Erythroblast (primary cell): ENCODE results near the gene HACE1.
"Not testable (repeated sequence)": the region's sequence is repeated elsewhere in the genome, so short reads cannot be mapped to it uniquely, and the experiment has no call there.

Experiments
- DNase-seq, 2 experiments: peaks; one replicate each; lab custom pipeline; 2025; lab: John Stamatoyannopoulos, UW
- GATA1 ChIP-seq: IDR thresholded peaks from 2 replicates; pipeline ENCODE4 v1.6.1; 2011; ENCODE audit warnings: low read depth, mild to moderate bottlenecking, control low read depth, low read length, moderate library complexity
- POLR2A ChIP-seq: IDR thresholded peaks from 2 replicates; pipeline ENCODE4 v1.6.1; 2011; ENCODE audit warnings: mild to moderate bottlenecking, low read length

HACE1 gene

GRCh38 chr6:104855507-104855906, 4.2 kb downstream of the HACE1 start:
- TF ChIP-seq GATA1 (no peak), POLR2A (no peak)
- no peak for DNase-seq

GRCh38 chr6:104847721-104848120, 12.0 kb downstream of the HACE1 start:
- not testable (repeated sequence) for DNase-seq

- TF ChIP-seq GATA1 (no peak), POLR2A (no peak)
- no peak for DNase-seq
Measured at GRCh38 chr6:104843229-104843628, 16.5 kb downstream of the HACE1 start.

- TF ChIP-seq GATA1 (no peak), POLR2A (no peak)
- DNase-seq, result no peak
Measured at GRCh38 chr6:104837158-104837557, 22.6 kb downstream of the HACE1 start.

GRCh38 chr6:104836479-104837020, 23.2 kb downstream of the HACE1 start:
- not testable (repeated sequence) for DNase-seq

GRCh38 chr6:104835782-104836181, 23.9 kb downstream of the HACE1 start:
- TF ChIP-seq GATA1, result no peak
- no peak for TF ChIP-seq POLR2A

GRCh38 chr6:104829183-104829958, 30.3 kb downstream of the HACE1 start:
- DNase-seq, result no peak
- TF ChIP-seq POLR2A, result no peak
- no peak for TF ChIP-seq GATA1

More at GRCh38 chr6:104835782-104836181, 23.9 kb downstream of the HACE1 start:
- no peak for DNase-seq

- TF ChIP-seq GATA1, result no peak
- TF ChIP-seq POLR2A, result no peak
- DNase-seq, result no peak
Measured at GRCh38 chr6:104828478-104828877, 31.2 kb downstream of the HACE1 start.

GRCh38 chr6:104820820-104821219, 38.9 kb downstream of the HACE1 start:
- DNase-seq, result not testable (repeated sequence)

- TF ChIP-seq POLR2A (no peak), GATA1 (no peak)
Measured at GRCh38 chr6:104816125-104816524, 43.6 kb downstream of the HACE1 start.

GRCh38 chr6:104814743-104815142, 45.0 kb downstream of the HACE1 start:
- DNase-seq, result no peak
- TF ChIP-seq POLR2A (no peak), GATA1 (no peak)

More at GRCh38 chr6:104816125-104816524, 43.6 kb downstream of the HACE1 start:
- DNase-seq, result no peak

- TF ChIP-seq POLR2A (no peak), GATA1 (no peak)
- DNase-seq, result no peak
Measured at GRCh38 chr6:104813552-104813951, 46.2 kb downstream of the HACE1 start.

GRCh38 chr6:104809116-104809515, 50.6 kb downstream of the HACE1 start:
- no peak for DNase-seq
- TF ChIP-seq POLR2A (no peak), GATA1 (no peak)

- DNase-seq, result not testable (repeated sequence)
Measured at GRCh38 chr6:104805335-104805734, 54.4 kb downstream of the HACE1 start.

- DNase-seq, result no peak
- TF ChIP-seq POLR2A (no peak), GATA1 (no peak)
Measured at GRCh38 chr6:104799134-104799657, 60.5 kb downstream of the HACE1 start.

GRCh38 chr6:104796031-104796785, 63.5 kb downstream of the HACE1 start:
- DNase-seq, result no peak
- TF ChIP-seq POLR2A (no peak), GATA1 (no peak)
